VCaP (cell line): ENCODE measurements around the gene VSX2.
"Not testable (repeated sequence)": the region's sequence is repeated elsewhere in the genome, so short reads cannot be mapped to it uniquely, and the experiment has no call there.

ENCODE experiments used
- H3K27ac ChIP-seq: fragments of 450-650 bp; 2 replicates; pipeline ENCODE4 v1.5.1; 2017
- CTCF ChIP-seq: fragments of 450-650 bp; conservative IDR thresholded peaks from 2 replicates; pipeline ENCODE4 v1.5.1; 2017; ENCODE audit warnings: mild to moderate bottlenecking, moderate library complexity

The VSX2 gene

GRCh38 chr14:74260525-74261233, 21.4 kb downstream of the VSX2 start:
- H3K27ac ChIP-seq = no peak overlapping the region
- no peak for TF ChIP-seq CTCF

GRCh38 chr14:74261288-74261687, 22.0 kb downstream of the VSX2 start:
- no peak overlapping the region for H3K27ac ChIP-seq
- TF ChIP-seq CTCF = no peak

- no peak overlapping the region for H3K27ac ChIP-seq
Observed at GRCh38 chr14:74262076-74262475, 22.8 kb downstream of the VSX2 start.

GRCh38 chr14:74263181-74263580, 23.9 kb downstream of the VSX2 start:
- H3K27ac ChIP-seq = no peak overlapping the region
- TF ChIP-seq CTCF = no peak

More at GRCh38 chr14:74262076-74262475, 22.8 kb downstream of the VSX2 start:
- no peak for TF ChIP-seq CTCF

GRCh38 chr14:74263921-74264320, 24.7 kb downstream of the VSX2 start:
- no peak for TF ChIP-seq CTCF
- H3K27ac ChIP-seq = no peak overlapping the region

GRCh38 chr14:74265301-74265965, 26.2 kb downstream of the VSX2 start:
- no peak for TF ChIP-seq CTCF
- no peak overlapping the region for H3K27ac ChIP-seq

GRCh38 chr14:74267588-74267987, 28.3 kb downstream of the VSX2 start:
- no peak overlapping the region for H3K27ac ChIP-seq
- no peak for TF ChIP-seq CTCF

GRCh38 chr14:74270382-74271177, 31.3 kb downstream of the VSX2 start:
- not testable (repeated sequence) for H3K27ac ChIP-seq
